Liver (tissue), 3 donors: Measurements from ENCODE around the gene TRIAP1.

Source experiments
- ATF3 ChIP-seq: IDR thresholded peaks from 2 replicates; pipeline ENCODE4 v1.6.1; 2016; ENCODE audit warnings: antibody characterized with exemption
- CTCF ChIP-seq: fragments of 150-350 bp; IDR thresholded peaks from 2 replicates; pipeline ENCODE4 v1.5.1; 2017; ENCODE audit warnings: improper control_type of control experiment, low read depth, low read length; ENCODE audit not compliant: missing input control
- FOXA1 ChIP-seq: IDR thresholded peaks from 2 replicates; pipeline ENCODE4 v1.6.1; 2016; ENCODE audit warnings: antibody characterized with exemption
- GABPA ChIP-seq, 2 donors: IDR thresholded peaks in 1 of 2; conservative IDR thresholded peaks in 1 of 2; 2 replicates each; pipeline ENCODE4 v1.6.1; 2016; ENCODE audit warnings: antibody characterized with exemption in 2 of 2, mild to moderate bottlenecking in 1 of 2, moderate library complexity in 1 of 2
- JUND ChIP-seq, 2 donors: IDR thresholded peaks; 2 replicates each; pipeline ENCODE4 v1.6.1; 2016; ENCODE audit warnings: antibody characterized with exemption in 2 of 2
- RAD21 ChIP-seq, 2 donors: IDR thresholded peaks; 2 replicates each; pipeline ENCODE4 v1.6.1; 2016; ENCODE audit warnings: antibody characterized with exemption in 2 of 2, mild to moderate bottlenecking in 2 of 2
- SP1 ChIP-seq: IDR thresholded peaks from 2 replicates; pipeline ENCODE4 v1.6.1; 2018; ENCODE audit warnings: antibody characterized with exemption, mild to moderate bottlenecking
- TAF1 ChIP-seq: conservative IDR thresholded peaks from 2 replicates; pipeline ENCODE4 v1.6.1; 2016; ENCODE audit warnings: antibody characterized with exemption, mild to moderate bottlenecking
- YY1 ChIP-seq: IDR thresholded peaks from 2 replicates; pipeline ENCODE4 v1.6.1; 2016; ENCODE audit warnings: antibody characterized with exemption, mild to moderate bottlenecking
- TF ChIP-seq, protein P1 (sequence below): IDR thresholded peaks from 2 replicates; pipeline ENCODE4 v1.6.1; 2016; ENCODE audit warnings: antibody characterized with exemption
- TF ChIP-seq, protein P2 (sequence below): IDR thresholded peaks from 2 replicates; pipeline ENCODE4 v1.6.1; 2016; ENCODE audit warnings: antibody characterized with exemption, mild to moderate bottlenecking
- TF ChIP-seq, protein P3 (sequence below): IDR thresholded peaks from 2 replicates; pipeline ENCODE4 v1.6.1; 2016; ENCODE audit warnings: antibody characterized with exemption
- donor health status: healthy.
- donor health status: healthy.

GRCh38 chr12:120402217-120402616, 44.0 kb downstream of the TRIAP1 start:
- TF ChIP-seq GABPA (IDR thresholded peaks at IDR 0.05 in 1 of 2, conservative IDR thresholded peaks at IDR 0.05 in 1 of 2) (no peak), CTCF (no peak), RAD21 (IDR thresholded peaks at IDR 0.05) (no peak), TAF1 (no peak), SP1 (no peak), ATF3 (no peak), JUND (IDR thresholded peaks at IDR 0.05) (no peak), YY1 (no peak), FOXA1 (no peak)
- TF ChIP-seq, protein P1, sequence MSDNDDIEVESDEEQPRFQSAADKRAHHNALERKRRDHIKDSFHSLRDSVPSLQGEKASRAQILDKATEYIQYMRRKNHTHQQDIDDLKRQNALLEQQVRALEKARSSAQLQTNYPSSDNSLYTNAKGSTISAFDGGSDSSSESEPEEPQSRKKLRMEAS, result no peak
- TF ChIP-seq, protein P2, sequence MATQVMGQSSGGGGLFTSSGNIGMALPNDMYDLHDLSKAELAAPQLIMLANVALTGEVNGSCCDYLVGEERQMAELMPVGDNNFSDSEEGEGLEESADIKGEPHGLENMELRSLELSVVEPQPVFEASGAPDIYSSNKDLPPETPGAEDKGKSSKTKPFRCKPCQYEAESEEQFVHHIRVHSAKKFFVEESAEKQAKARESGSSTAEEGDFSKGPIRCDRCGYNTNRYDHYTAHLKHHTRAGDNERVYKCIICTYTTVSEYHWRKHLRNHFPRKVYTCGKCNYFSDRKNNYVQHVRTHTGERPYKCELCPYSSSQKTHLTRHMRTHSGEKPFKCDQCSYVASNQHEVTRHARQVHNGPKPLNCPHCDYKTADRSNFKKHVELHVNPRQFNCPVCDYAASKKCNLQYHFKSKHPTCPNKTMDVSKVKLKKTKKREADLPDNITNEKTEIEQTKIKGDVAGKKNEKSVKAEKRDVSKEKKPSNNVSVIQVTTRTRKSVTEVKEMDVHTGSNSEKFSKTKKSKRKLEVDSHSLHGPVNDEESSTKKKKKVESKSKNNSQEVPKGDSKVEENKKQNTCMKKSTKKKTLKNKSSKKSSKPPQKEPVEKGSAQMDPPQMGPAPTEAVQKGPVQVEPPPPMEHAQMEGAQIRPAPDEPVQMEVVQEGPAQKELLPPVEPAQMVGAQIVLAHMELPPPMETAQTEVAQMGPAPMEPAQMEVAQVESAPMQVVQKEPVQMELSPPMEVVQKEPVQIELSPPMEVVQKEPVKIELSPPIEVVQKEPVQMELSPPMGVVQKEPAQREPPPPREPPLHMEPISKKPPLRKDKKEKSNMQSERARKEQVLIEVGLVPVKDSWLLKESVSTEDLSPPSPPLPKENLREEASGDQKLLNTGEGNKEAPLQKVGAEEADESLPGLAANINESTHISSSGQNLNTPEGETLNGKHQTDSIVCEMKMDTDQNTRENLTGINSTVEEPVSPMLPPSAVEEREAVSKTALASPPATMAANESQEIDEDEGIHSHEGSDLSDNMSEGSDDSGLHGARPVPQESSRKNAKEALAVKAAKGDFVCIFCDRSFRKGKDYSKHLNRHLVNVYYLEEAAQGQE, result no peak
- TF ChIP-seq, protein P3, sequence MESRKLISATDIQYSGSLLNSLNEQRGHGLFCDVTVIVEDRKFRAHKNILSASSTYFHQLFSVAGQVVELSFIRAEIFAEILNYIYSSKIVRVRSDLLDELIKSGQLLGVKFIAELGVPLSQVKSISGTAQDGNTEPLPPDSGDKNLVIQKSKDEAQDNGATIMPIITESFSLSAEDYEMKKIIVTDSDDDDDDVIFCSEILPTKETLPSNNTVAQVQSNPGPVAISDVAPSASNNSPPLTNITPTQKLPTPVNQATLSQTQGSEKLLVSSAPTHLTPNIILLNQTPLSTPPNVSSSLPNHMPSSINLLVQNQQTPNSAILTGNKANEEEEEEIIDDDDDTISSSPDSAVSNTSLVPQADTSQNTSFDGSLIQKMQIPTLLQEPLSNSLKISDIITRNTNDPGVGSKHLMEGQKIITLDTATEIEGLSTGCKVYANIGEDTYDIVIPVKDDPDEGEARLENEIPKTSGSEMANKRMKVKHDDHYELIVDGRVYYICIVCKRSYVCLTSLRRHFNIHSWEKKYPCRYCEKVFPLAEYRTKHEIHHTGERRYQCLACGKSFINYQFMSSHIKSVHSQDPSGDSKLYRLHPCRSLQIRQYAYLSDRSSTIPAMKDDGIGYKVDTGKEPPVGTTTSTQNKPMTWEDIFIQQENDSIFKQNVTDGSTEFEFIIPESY, result no peak
